Prostate gland (tissue), 2 donors: ENCODE measurements around the gene POLR3K.

Source experiments
- CTCF ChIP-seq, 4 experiments: fragments of 200-600 bp in 2 of 4; fragments of 450-650 bp in 2 of 4; sonication (generic) in 2 of 4; IDR thresholded peaks; 1 replicate in 3 of 4; 2 replicates in 1 of 4; pipeline ENCODE4 v1.5.1; 2016 to 2019; ENCODE audit warnings: antibody characterized with exemption in 4 of 4, mild to moderate bottlenecking in 2 of 4, moderate library complexity in 2 of 4
- POLR2A ChIP-seq: fragments of 450-650 bp; IDR thresholded peaks from one replicate; pipeline ENCODE4 v1.6.1; 2016; ENCODE audit warnings: antibody characterized with exemption, mild to moderate bottlenecking
- POLR2AphosphoS5 ChIP-seq: sonication (generic); formaldehyde crosslinking; IDR thresholded peaks from one replicate; pipeline ENCODE4 v1.6.1; 2017; ENCODE audit warnings: antibody characterized with exemption

- TF ChIP-seq CTCF (IDR thresholded peaks at IDR 0.05) (no peak), POLR2AphosphoS5 (no peak), POLR2A (no peak)
These were observed 7.8 kb upstream of the POLR3K start for GRCh38 chr16:60929-61878.
